GM21737 (cell line): Measurements from ENCODE around the gene GTF3C2.
"Not testable (repeated sequence)": the region's sequence is repeated elsewhere in the genome, so short reads cannot be mapped to it uniquely, and the experiment has no call there.

ENCODE experiments used
- ATAC-seq: cut with Tn5 transposase; IDR thresholded peaks from one replicate; pipeline ENCODE4 v1.9.1; 2021; ENCODE audit warnings: mild to moderate bottlenecking, moderate library complexity; ENCODE audit not compliant: unreplicated experiment

GTF3C2 gene

GRCh38 chr2:27323596-27324285, 32.8 kb downstream of the GTF3C2 start:
- no peak for ATAC-seq

DNA sequence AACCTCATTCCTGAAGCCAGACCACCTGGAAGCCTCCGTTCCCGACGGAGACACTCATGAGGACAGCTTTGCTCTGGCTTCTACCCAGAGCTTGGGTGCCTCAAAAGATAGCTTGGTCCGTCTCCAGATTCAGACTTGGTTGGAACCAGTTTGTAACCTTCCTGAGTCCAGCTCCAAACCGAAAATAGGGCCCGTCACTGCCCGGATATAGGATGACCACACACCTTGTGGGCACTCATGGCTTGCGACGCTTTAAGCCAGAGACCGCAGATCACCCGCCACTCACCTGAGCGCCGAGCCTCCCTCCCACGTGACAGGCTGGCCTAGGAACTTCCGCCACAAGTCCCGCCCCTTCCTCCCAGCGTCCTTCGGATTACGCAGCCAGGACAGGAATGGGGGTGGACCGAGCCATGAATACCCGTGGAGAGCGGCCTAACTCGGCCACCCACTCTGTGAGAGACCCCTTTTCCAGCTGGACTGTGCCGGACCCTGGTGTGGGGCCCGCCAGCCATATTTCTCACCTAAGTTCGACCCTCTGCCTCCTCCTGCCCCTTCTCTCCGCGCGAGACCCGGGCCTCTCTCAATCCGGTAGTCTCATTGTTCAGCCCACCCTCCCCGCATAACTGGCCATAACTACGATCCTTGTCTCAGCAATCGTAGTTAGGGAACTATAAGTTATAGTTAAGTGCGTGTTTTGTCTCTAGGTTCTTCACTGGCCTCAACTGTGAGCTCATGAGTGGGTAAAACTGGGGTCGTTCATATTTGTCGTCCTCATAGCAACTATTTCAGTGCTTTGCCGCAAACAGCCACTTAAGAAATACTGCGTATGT, 33.6 kb downstream of the GTF3C2 start, which contains the start of gene MPV17:
Gene MPV17, minus strand, starts transcription at position 332 of the 830 bp plus-strand sequence. CDS start 580 bp downstream, outside the sequence.
- ATAC-seq = peak; percentile 91

DNA sequence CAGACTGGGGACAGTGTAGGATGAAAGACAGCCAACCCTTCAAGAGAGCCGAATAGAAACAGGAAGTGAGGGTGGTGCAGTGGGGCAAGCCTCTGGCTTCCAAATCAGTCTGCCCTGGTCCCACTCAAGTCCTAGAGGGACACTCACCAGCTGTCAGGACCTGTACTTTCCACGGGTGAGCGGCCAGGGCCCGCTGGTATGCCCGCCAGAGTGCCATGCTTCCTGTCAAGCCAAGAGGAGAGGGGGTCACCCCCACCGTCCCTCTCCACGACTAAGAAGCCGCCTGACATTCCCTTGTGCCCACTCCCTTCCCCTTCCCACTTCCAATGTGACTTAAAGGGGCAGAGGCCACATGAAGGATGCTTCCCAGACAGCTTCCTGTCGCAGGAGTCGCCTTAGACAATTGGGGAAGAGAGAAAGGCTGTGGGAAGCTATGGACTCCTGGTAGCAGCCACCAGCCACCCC, 34.2 kb downstream of the GTF3C2 start:
- ATAC-seq = peak; percentile 40

GRCh38 chr2:27320958-27321543, 35.5 kb downstream of the GTF3C2 start:
- ATAC-seq = no peak

- ATAC-seq = not testable (repeated sequence)
Measured at GRCh38 chr2:27319839-27320238, 36.7 kb downstream of the GTF3C2 start.

DNA sequence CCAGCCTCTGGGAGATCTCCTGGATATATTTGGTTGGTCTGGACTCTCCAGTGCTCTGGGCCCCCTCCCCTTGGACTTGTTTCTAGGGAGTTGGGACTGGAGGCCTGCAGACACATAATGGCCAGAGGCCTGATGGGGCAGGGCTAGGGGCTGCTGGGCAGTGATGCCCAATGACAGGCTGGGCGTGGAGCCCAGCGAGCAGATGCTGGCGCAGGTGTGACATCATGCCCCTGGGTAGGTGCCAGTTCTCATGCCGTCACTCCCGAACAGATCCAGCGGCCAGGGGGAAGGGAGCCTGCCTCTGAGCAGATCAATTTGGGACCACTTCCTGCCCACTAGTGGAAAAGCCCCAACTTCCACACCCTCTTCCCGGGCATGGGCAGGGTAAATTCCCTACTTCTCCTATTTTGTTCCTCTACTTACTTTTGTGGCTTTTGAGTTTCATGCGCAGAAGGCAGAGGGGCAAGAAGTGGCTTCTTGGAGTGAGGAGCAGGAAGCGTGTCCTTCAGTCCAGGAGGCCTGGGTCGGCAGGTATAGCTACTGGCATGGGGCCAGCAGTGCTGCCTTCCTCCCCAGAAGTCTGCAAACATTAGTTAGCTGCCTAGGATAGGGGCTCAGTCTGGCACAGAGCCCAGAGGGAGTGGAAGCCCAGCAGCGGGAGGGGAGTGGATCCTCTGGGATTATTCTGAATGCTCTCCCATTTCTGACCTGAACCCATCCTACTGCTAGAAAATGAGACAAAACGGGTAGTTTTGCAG, 39.7 kb downstream of the GTF3C2 start:
- ATAC-seq = no peak

DNA sequence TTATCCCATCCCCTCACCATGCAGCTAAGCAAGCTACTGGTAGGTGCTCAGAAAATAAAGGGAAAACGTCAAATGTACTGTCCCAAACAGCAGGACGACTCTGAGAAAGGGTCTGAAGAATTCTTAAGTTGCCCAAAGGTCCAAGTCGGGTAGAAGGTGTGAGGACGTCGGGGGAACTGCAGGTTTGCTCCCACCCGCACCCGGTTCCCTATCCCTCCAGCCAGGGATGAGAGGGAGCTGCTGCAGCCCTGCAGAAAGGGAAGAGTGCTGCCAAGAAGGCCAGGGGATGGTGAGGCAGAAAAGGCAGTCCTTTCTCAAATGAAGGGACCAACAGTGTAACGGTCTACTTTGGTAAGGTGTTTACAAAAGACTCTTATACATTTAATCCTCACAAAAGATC, 41.4 kb downstream of the GTF3C2 start:
- no peak for ATAC-seq

- ATAC-seq = no peak
Measured at GRCh38 chr2:27314709-27315108, 41.9 kb downstream of the GTF3C2 start.

DNA sequence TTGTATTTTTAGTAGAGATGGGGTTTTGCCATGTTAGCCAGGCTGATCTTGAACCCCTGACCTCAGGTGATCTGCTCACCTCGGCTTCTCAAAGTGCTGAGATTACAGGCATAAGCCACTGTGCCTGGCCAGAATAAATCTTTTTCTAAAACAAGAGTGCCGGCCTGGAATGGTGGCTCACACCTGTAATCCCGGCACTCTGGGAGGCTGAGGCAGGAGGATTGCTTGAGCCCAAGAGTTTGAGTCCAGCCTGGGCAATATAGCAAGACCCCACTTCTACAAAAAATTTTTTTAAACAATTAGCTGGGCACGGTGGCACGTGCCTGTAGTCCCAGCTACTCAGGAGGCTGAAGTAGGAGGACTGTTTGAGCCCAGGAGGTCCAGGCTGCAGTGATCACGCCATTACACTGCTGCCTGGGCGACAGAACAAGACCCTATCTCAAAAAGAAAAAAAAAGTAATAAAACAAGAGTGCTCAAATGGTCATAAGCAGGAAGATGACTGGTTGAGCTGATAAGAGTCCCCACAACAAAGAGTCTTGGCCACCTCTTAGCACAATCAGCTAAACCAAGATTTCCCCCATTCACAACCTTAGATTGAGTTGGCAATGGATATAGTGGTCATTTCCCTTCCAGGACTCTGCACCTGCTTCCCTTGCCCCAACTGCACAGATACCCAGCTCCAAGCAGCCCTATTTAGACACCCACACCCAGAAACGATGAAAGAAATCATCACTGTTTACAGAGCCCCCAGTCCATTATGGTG, 42.5 kb downstream of the GTF3C2 start:
- no peak for ATAC-seq

GRCh38 chr2:27312152-27312551, 44.4 kb downstream of the GTF3C2 start:
- ATAC-seq = no peak

DNA sequence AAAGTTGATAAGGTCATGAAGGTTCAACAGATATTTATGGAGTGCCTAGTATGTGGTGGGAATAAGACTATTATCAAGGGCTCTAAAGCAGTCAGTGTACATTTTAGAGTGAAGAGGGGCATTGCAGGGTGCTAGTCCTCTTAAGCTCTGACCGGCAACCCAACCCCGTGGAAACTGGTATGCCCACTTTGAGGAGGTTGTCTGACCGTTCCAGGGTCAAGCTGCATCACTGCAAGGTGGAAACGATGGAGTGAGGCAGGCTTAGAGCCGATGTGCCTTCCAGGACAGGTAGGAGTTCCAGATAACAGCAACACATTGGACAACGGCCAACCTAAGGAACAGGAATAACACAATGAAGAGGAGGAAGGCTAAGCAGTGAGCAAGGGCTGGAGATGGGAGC, 46.9 kb downstream of the GTF3C2 start:
- no peak for ATAC-seq

DNA sequence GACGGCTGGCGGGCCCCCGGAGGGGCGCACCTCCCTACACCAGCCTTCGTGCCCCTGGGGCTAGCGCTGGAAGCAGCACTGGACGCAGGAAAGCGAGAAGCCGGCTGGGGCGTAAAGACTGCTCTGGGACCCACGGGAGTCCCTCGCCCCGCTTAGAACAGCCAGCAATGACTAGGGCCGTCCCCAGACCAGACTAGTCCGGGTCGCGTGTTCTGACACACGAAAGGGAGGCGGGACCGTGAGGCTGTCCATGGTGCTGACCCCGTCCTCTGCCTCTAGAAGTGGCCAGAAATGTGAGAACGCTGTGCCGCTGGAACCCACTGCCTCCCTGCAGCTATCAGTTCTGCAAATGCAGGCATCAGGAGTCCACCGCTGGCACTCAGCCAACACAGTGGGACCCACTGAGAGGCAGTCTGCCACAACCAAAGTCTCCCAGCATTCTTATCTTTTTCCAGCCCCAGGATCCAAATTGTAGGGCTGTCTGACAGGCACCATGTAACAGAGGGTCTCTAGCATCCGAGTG, 48.1 kb downstream of the GTF3C2 start, which contains the start of gene UCN:
Gene UCN, minus strand, starts transcription at position 87 of the 523 bp plus-strand sequence. CDS start 550 bp downstream, outside the sequence.
- ATAC-seq = no peak

DNA sequence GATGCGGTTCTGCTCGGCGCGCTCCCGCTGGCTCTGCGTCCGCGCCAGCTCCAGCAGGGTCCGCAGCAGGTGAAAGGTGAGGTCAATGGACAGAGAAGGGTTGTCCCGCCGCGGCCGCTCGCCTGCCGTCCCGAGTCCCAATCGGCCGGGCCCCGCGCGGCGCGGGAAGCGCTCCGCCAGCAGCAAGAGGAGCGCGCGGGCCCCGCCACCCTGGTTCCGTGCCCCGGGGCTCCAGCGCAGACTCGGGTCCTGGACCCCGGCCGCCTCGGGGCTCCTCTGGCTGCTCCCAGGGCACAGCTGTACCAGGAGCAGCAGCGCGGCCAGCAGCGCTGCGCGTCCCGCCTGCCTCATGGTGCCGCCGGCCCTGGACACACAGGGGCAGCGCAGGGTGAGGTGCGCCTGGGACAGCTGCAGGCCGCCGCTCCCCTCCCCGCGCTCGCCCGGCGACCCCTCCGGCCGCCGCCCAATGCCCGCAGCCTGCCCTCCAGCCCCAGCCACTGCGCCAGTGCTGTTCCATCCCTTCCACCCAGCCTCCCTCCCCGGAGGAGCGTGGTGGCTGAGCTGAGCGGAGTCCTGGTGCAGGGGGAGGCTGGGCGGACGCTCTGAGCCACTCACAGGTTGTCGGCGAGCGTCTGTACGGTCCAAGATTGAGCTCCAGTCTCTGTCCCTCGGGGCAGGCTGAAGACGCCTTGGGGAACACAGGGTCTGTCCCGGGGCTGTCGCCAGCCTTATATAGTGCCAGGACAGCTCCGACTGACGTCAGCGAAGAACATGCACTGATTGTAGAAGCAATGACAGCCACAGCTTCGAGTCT, 48.8 kb downstream of the GTF3C2 start:
- no peak for ATAC-seq

GRCh38 chr2:27307287-27307544, 49.3 kb downstream of the GTF3C2 start:
- no peak for ATAC-seq

DNA sequence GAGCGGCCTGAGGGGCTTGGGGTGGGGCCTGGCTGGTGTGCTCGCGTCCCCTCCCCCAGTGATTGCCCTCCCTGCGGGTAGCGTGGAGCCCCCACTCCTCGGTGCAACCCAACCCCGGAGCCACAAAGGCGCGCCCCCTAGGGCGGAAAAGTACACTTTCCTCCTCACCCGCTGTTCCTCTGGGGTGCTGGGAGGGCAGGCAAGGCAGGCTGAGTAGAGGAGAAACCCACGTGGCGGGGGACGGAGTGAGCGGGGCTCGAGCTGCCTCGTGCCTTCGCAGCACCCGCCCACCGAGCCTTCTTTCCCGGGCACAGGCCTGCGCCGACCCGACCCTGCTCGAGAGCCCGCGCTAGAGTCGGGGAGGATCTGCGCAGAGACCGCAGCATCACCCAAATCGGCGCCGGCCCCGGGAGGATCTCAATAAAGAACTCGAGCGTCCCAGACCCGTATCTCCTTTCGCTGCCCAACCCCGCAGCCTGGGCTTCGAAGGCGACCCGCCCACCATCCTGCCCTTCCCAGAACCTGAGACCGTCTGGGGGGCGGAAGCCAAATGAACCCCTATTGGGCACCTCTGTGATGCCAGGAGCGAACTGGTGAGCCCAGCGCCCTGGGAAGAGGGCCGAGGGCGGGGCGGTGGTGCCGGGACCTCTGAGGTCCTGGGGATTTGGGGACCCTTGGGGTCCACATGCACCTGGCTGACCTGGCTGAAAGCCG, 49.8 kb downstream of the GTF3C2 start:
- no peak for ATAC-seq

DNA sequence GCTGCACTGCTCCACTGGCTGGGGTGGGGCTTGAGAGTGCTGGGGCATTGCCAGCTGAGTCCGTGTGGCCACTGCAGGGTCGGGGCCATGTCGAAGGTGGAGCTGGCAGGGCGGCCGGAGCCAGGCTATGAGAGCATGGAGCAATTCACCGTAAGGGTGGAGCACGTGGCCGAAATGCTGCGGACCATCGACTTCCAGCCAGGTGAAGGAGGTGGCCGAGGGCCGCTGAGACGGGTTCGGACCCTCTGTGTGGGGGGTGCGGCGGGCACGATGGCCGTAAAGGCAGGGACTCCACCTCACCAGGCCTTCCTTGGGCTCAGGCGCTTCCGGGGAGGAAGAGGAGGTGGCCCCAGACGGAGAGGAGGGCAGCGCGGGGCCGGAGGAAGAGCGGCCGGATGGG, 50.4 kb downstream of the GTF3C2 start:
- no peak for ATAC-seq

- ATAC-seq = no peak
Measured at GRCh38 chr2:27305516-27305915, 51.0 kb downstream of the GTF3C2 start.

DNA sequence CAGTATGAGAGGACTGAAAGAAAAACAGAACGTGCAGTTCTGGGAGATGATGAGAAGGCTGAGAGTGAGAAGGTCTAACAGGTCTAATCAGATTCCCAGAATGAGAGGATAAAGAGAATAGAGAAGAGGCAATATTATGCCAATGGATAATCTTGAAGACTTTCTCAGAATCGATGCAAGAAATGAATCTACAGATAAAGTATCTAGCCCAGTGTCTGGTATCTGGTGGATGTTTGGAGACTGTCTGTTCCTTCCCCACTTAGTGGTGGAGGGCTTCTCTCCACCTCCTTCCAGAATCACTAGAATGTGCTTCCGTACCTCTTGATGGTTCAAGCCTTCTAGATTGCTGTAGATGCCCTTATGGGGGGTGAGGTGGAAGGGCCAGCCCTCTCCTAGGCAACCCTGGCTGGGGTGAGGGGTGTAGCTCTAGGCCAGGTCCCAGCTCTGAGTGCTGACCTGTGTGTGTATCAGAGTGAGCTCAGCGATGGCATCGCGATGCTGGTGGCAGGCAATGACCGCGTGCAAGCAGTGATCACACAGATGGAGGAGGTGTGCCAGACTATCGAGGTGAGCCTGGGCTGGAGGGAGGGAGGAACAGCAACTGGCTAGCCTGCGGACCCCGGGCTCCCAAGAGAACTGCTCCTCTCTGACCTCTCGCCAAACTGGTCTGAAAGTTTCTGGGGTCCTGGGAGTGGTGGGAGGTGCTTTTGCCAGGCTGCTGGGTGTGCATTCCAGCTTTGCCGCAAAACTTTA, 51.9 kb downstream of the GTF3C2 start:
- ATAC-seq = no peak
